Mesenchymal stem cell (in vitro differentiated cells and primary cell): ENCODE results near the gene MED29.

ENCODE experiments used
- DNase-seq: peaks from one replicate; pipeline ENCODE4 v3.0.0-alpha.2; 2013
- H2AFZ ChIP-seq: one replicate; pipeline ENCODE4 v1.6.1; 2013; ENCODE audit warnings: low read depth, mild to moderate bottlenecking, control low read depth, inconsistent platforms, low read length, moderate library complexity
- H2AK5ac ChIP-seq: 2 replicates; pipeline ENCODE4 v1.6.1; 2013; ENCODE audit warnings: low read length, moderate library complexity, mild to moderate bottlenecking, inconsistent platforms; ENCODE audit not compliant: severe bottlenecking
- H2BK120ac ChIP-seq: one replicate; pipeline ENCODE4 v1.6.1; 2013; ENCODE audit warnings: low read depth, mild to moderate bottlenecking, inconsistent platforms, low read length, moderate library complexity
- H2BK12ac ChIP-seq, 2 experiments: one replicate each; pipeline ENCODE4 v1.6.1; 2013; ENCODE audit warnings: inconsistent platforms in 2 of 2, low read length in 2 of 2, mild to moderate bottlenecking in 2 of 2, moderate library complexity in 2 of 2, control low read depth in 1 of 2
- H2BK15ac ChIP-seq: one replicate; pipeline ENCODE4 v1.6.1; 2013; ENCODE audit warnings: mild to moderate bottlenecking, low read depth, inconsistent platforms; ENCODE audit not compliant: poor library complexity, severe bottlenecking
- H2BK5ac ChIP-seq: 2 replicates; pipeline ENCODE4 v1.6.1; 2013; ENCODE audit warnings: low read depth, mild to moderate bottlenecking, low read length, control low read depth, inconsistent platforms; ENCODE audit not compliant: poor library complexity, severe bottlenecking
- H3K14ac ChIP-seq, 2 experiments: one replicate each; pipeline ENCODE4 v1.6.1; 2013; ENCODE audit warnings: inconsistent platforms in 2 of 2, low read length in 2 of 2, control low read depth in 1 of 2, mild to moderate bottlenecking in 1 of 2, moderate library complexity in 1 of 2
- H3K18ac ChIP-seq, 2 experiments: one replicate each; pipeline ENCODE4 v1.6.1; 2013; ENCODE audit warnings: inconsistent platforms in 2 of 2, low read length in 2 of 2, control low read depth in 1 of 2, low read depth in 1 of 2, mild to moderate bottlenecking in 1 of 2
- H3K23ac ChIP-seq, 2 experiments: one replicate each; pipeline ENCODE4 v1.6.1; 2013; ENCODE audit warnings: inconsistent platforms in 2 of 2, low read length in 2 of 2, mild to moderate bottlenecking in 2 of 2, moderate library complexity in 2 of 2, control low read depth in 1 of 2
- H3K27ac ChIP-seq: 2 replicates; pipeline ENCODE4 v1.5.1; 2013; ENCODE audit warnings: mild to moderate bottlenecking, moderate library complexity, low read length, control low read depth, inconsistent platforms; ENCODE audit not compliant: poor library complexity, severe bottlenecking
- H3K27me3 ChIP-seq, 2 experiments: 2 replicates each; pipeline versions ENCODE4 v1.6.1 to v1.7.0; 2013; ENCODE audit warnings: low read length in 2 of 2, mild to moderate bottlenecking in 2 of 2, moderate library complexity in 2 of 2, control low read depth in 1 of 2, inconsistent platforms in 1 of 2; ENCODE audit not compliant: control insufficient read depth in 1 of 2, insufficient read depth in 1 of 2
- H3K36me3 ChIP-seq, 2 experiments: 2 replicates each; pipeline versions ENCODE4 v1.6.1 to v1.7.0; 2013; ENCODE audit warnings: low read length in 2 of 2, control low read depth in 1 of 2, inconsistent platforms in 1 of 2, low read depth in 1 of 2, mild to moderate bottlenecking in 1 of 2; ENCODE audit not compliant: insufficient read depth in 2 of 2, control insufficient read depth in 1 of 2
- H3K4ac ChIP-seq, 2 experiments: one replicate each; pipeline ENCODE4 v1.6.1; 2013; ENCODE audit warnings: inconsistent platforms in 2 of 2, low read length in 2 of 2, mild to moderate bottlenecking in 2 of 2, moderate library complexity in 2 of 2, control low read depth in 1 of 2, low read depth in 1 of 2
- H3K4me1 ChIP-seq: 2 replicates; pipeline ENCODE4 v1.6.1; 2013; ENCODE audit warnings: low read depth, low read length, control low read depth; ENCODE audit not compliant: control insufficient read depth, insufficient read depth
- H3K4me2 ChIP-seq: 2 replicates; pipeline ENCODE4 v1.6.1; 2013; ENCODE audit warnings: low read length, mild to moderate bottlenecking, inconsistent platforms; ENCODE audit not compliant: poor library complexity, severe bottlenecking
- H3K4me3 ChIP-seq, 2 experiments: 2 replicates each; pipeline versions ENCODE4 v1.5.1 to v1.7.0; 2013; ENCODE audit warnings: low read length in 2 of 2, mild to moderate bottlenecking in 2 of 2, control low read depth in 1 of 2, low read depth in 1 of 2; ENCODE audit not compliant: insufficient read depth in 1 of 2
- H3K79me1 ChIP-seq: replicated peaks from 2 replicates; pipeline ENCODE4 v1.6.1; 2013; ENCODE audit warnings: mild to moderate bottlenecking, control low read depth, low read length, inconsistent platforms; ENCODE audit not compliant: poor library complexity, severe bottlenecking
- H3K9ac ChIP-seq: 2 replicates; pipeline ENCODE4 v1.7.0; 2013; ENCODE audit warnings: mild to moderate bottlenecking, low read length, moderate library complexity
- H3K9me3 ChIP-seq: 2 replicates; pipeline ENCODE4 v1.7.0; 2013; ENCODE audit warnings: mild to moderate bottlenecking, low read length; ENCODE audit not compliant: control insufficient read depth
- H4K8ac ChIP-seq: one replicate; pipeline ENCODE4 v1.6.1; 2013; ENCODE audit warnings: inconsistent platforms, mild to moderate bottlenecking, low read length, moderate library complexity
- H4K91ac ChIP-seq: one replicate; pipeline ENCODE4 v1.6.1; 2013; ENCODE audit warnings: mild to moderate bottlenecking, low read length, inconsistent platforms
- WGBS: methylation state at CpG from one replicate; pipeline ENCODE4 v1.1.7; 2013; ENCODE audit warnings: mixed read lengths; 5-methylcytosine and 5-hydroxymethylcytosine counted together

Gene MED29

DNA sequence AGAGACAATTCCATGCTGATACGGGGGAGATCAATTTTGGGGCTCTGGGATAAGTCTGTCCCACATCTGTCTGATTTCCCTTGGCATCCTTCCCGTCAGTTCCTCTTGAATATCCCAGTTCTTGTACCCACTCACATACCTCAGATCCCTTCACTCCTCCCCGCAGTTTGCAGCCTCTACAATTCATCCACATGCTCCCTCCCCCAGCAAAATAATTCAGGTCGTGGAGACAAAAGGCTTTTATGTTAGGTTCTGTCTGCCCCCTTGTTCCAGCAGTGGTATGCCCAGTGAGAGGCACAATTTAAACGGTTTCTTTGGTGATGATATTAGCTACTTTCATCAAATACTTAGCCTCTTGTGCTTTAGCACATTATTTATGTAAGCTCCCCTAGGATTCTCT, 35.0 kb downstream of the MED29 start:
- H3K27me3 ChIP-seq: no peaks in the 10 kb centered on the region
- H3K27ac ChIP-seq: peak overlapping the region; percentile 12
- H3K4me2 ChIP-seq: no peak overlapping the region
- H2BK12ac ChIP-seq: no peak overlapping the region
- H3K36me3 ChIP-seq: peaks cover 26 to 52% of the 10 kb centered on the region in 2 experiments
- no peak overlapping the region for H3K23ac ChIP-seq
- H3K4me3 ChIP-seq: no peak overlapping the region
- H4K8ac ChIP-seq: no peak overlapping the region
- H3K14ac ChIP-seq: no peak overlapping the region
- 96% methylated on average over 4 of the region's 5 CpGs for WGBS
- H3K9me3 ChIP-seq: no peaks in the 10 kb centered on the region
- peaks cover 30% of the 10 kb centered on the region for H3K4me1 ChIP-seq
- peaks cover 20% of the 10 kb centered on the region for H3K79me1 ChIP-seq
- H3K18ac ChIP-seq: no peak overlapping the region
- no peak overlapping the region for H3K9ac ChIP-seq
- no peak overlapping the region for H2BK15ac ChIP-seq
- H2BK120ac ChIP-seq: no peak overlapping the region
- no peak overlapping the region for H2AFZ ChIP-seq
- peak; percentile 39 for DNase-seq
- peak overlapping the region; percentile 10 for H2BK5ac ChIP-seq
- H2AK5ac ChIP-seq: peak overlapping the region; percentile 73
- no peak overlapping the region for H4K91ac ChIP-seq
- H3K4ac ChIP-seq: no peak overlapping the region

DNA sequence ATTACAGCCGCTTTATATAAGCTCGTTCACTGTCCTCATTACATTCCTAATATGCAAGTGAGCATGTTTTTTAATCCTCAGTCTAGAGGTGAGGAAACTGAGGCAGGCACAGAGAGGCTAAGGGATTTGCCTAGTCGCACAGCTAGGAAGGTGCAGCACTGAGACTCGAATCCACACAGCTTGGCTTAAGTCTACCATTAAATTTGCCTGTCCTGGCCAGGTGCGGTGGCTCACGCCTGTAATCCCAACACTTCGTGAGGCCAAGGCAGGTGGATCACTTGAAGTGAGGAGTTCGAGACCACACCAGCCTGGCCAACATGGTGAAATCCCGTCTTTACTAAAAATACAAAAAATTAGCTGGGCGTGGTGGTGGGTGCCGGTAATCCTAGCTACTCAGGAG, 36.5 kb downstream of the MED29 start:
- peak overlapping the region in 1 of 2 experiments; percentile 40 for H3K4ac ChIP-seq
- H3K23ac ChIP-seq: peak overlapping the region in 1 of 2 experiments; percentile 9
- peak overlapping the region; percentile 99 for H2AK5ac ChIP-seq
- no peak overlapping the region for H2BK15ac ChIP-seq
- H2AFZ ChIP-seq: no peak overlapping the region
- H4K91ac ChIP-seq: peak overlapping the region; percentile 78
- H3K79me1 ChIP-seq: peaks cover 17% of the 10 kb centered on the region
- peak overlapping the region; percentile 48 to 84 for H3K18ac ChIP-seq
- peak overlapping the region; percentile 89 for H3K27ac ChIP-seq
- peaks cover 27 to 51% of the 10 kb centered on the region in 2 experiments for H3K36me3 ChIP-seq
- no peak overlapping the region for H2BK120ac ChIP-seq
- H3K4me2 ChIP-seq: no peak overlapping the region
- peak overlapping the region; percentile 69 to 91 for H2BK12ac ChIP-seq
- DNase-seq: peak; percentile 32
- no peaks in the 10 kb centered on the region for H3K9me3 ChIP-seq
- no peak overlapping the region for H3K9ac ChIP-seq
- H3K14ac ChIP-seq: peak overlapping the region in 1 of 2 experiments; percentile 67
- H3K4me1 ChIP-seq: peaks cover 33% of the 10 kb centered on the region
- H3K27me3 ChIP-seq: no peaks in the 10 kb centered on the region
- H2BK5ac ChIP-seq: peak overlapping the region; percentile 92
- WGBS: 93% methylated on average over 11 of the region's 11 CpGs
- no peak overlapping the region for H4K8ac ChIP-seq
- no peak overlapping the region for H3K4me3 ChIP-seq

DNA sequence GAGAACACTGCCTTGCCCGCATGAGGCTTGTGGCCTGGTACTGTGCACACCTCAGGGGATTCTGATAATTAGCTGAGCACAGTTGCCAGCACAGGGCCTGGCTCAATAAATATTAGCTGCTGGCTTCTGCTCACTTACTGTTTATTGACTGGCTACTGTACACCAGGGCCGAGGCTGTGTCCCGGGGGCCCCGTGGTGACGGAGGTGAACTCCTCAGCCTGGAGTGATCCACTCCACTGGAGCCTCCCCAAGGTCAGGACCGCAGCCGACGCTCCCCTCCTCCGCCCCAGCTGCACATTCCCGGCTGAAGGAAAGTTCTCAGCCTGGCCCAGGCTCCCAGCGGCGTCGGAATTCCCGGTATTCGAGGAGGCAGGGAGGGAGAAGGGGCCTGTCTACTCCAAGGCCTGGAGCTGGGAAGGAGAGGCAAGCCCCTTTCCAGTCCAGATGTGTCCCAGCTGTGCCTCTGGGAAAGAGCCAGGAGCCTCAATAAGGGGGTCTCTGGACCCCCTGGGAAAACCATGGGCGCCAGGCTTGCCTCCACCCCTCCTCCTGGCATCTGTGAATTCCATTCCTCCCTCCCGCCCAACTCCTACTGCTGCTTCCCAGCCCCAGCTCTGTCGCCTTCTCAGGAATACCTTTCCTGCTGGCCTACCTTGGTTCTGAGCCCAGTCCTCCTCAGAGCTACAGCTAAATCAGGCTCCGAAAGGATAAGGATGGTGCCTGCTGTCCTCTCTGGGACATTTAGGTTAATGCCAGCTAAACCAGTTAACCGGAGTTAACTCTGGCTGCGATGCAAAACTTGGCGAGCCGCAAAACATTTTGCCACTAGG, 37.3 kb downstream of the MED29 start:
- Histone ChIP-seq H3K4me2 (peak overlapping the region; percentile 15), H4K8ac (peak overlapping the region; percentile 79), H4K91ac (peak overlapping the region; percentile 36), H3K9ac (peak overlapping the region; percentile 67), H3K27ac (peak overlapping the region; percentile 89), H2AFZ (no peak overlapping the region), H3K4me1 (peaks cover 34% of the 10 kb centered on the region), H3K18ac (peak overlapping the region; percentile 9 to 72), H2BK15ac (peak overlapping the region; percentile 83), H2BK12ac (peak overlapping the region; percentile 11 to 44), H3K23ac (no peak overlapping the region), H3K4ac (peak overlapping the region; percentile 3 to 20), H2AK5ac (peak overlapping the region; percentile 11), H3K4me3 (peak overlapping the region in 1 of 2 experiments; percentile 45), H3K79me1 (peaks cover 18% of the 10 kb centered on the region), H3K14ac (no peak overlapping the region), H3K36me3 (peaks cover 31 to 51% of the 10 kb centered on the region in 2 experiments), H2BK5ac (peak overlapping the region; percentile 33), H3K9me3 (no peaks in the 10 kb centered on the region), H2BK120ac (peak overlapping the region; percentile 43), H3K27me3 (no peaks in the 10 kb centered on the region)
- DNase-seq: peak; percentile 98
- WGBS: 30% methylated on average over 16 of the region's 23 CpGs
